Left lobe of liver (tissue), 2 donors: ENCODE results near the gene SLBP. TPM values are rescaled to one million over a fixed set of nuclear protein-coding genes. Genes with fewer than 3 reads are reported as not detected.

Experiments used
- ATAC-seq: fragments of 200-7000 bp; cut with Tn5 transposase; one replicate; pipeline ENCODE4 v1.9.1; 2020; ENCODE audit warnings: mild to moderate bottlenecking, moderate library complexity
- DNase-seq: peaks from one replicate; pipeline ENCODE4 v3.0.0-alpha.2; 2020; ENCODE audit warnings: low spot score
- total RNA-seq: library from RNA; stranded (reverse); gene quantifications from one replicate; pipeline ENCODE4 v1.2.1, GENCODE V29; 2021
- donor health status: DM: no; HTN: no; CAD: no; lungs with moderate emphysema.
- donor health status: DM: no; HTN: yes; CAD: no.

SLBP gene
- total RNA-seq, 1 donor from 2014 or later: 12.3 TPM

- no peak for DNase-seq
- ATAC-seq: no peak
Observed at GRCh38 chr4:1749370-1749769, 37.3 kb upstream of the SLBP start.

- ATAC-seq (peak; percentile 45), DNase-seq (peak; percentile 74)
Observed at GRCh38 chr4:1748465-1748995, 36.4 kb upstream of the SLBP start.

GRCh38 chr4:1747603-1747967 is 35.5 kb upstream of the SLBP start:
- ATAC-seq (no peak), DNase-seq (no peak)

- ATAC-seq (peak; percentile 45), DNase-seq (peak; percentile 65)
Observed at GRCh38 chr4:1746919-1747602, 34.9 kb upstream of the SLBP start.

GRCh38 chr4:1746265-1746691 is 34.2 kb upstream of the SLBP start:
- DNase-seq (no peak), ATAC-seq (no peak)

GRCh38 chr4:1745697-1746096 is 33.6 kb upstream of the SLBP start:
- ATAC-seq: no peak
- DNase-seq: no peak

GRCh38 chr4:1745165-1745564 is 33.0 kb upstream of the SLBP start:
- ATAC-seq (peak; percentile 81), DNase-seq (peak; percentile 87)

- ATAC-seq: peak; percentile 1
- no peak for DNase-seq
Observed at GRCh38 chr4:1744552-1744951, 32.4 kb upstream of the SLBP start.

- DNase-seq (no peak), ATAC-seq (no peak)
Observed at GRCh38 chr4:1743975-1744374, 31.9 kb upstream of the SLBP start.

GRCh38 chr4:1743551-1743950 is 31.4 kb upstream of the SLBP start:
- no peak for DNase-seq

GRCh38 chr4:1741208-1741607 is 29.1 kb upstream of the SLBP start:
- ATAC-seq (no peak), DNase-seq (no peak)

More at GRCh38 chr4:1743551-1743950, 31.4 kb upstream of the SLBP start:
- ATAC-seq: peak; percentile 24

- ATAC-seq (no peak), DNase-seq (no peak)
Observed at GRCh38 chr4:1740021-1740545, 28.0 kb upstream of the SLBP start.

GRCh38 chr4:1739358-1739757 is 27.2 kb upstream of the SLBP start:
- no peak for DNase-seq
- no peak for ATAC-seq

- ATAC-seq: no peak
- no peak for DNase-seq
Observed at GRCh38 chr4:1738410-1738809, 26.3 kb upstream of the SLBP start.

GRCh38 chr4:1737666-1738065 is 25.5 kb upstream of the SLBP start:
- ATAC-seq (no peak), DNase-seq (no peak)

GRCh38 chr4:1736812-1737211 is 24.7 kb upstream of the SLBP start:
- DNase-seq (no peak), ATAC-seq (no peak)

- ATAC-seq (no peak), DNase-seq (no peak)
Observed at GRCh38 chr4:1735215-1735614, 23.1 kb upstream of the SLBP start.

- no peak for ATAC-seq
Observed at GRCh38 chr4:1732911-1733310, 20.8 kb upstream of the SLBP start.

GRCh38 chr4:1731180-1731579 is 19.1 kb upstream of the SLBP start:
- no peak for DNase-seq
- no peak for ATAC-seq

More at GRCh38 chr4:1732911-1733310, 20.8 kb upstream of the SLBP start:
- no peak for DNase-seq

- no peak for DNase-seq
- no peak for ATAC-seq
Observed at GRCh38 chr4:1730532-1731135, 18.5 kb upstream of the SLBP start.

GRCh38 chr4:1728061-1728980 is 16.2 kb upstream of the SLBP start:
- DNase-seq (peak; percentile 46), ATAC-seq (no peak)
